Astrocyte of the cerebellum (primary cell): ENCODE results near the gene LIME1.

Source experiments
- DNase-seq: peaks from one replicate; pipeline ENCODE4 v3.0.0-alpha.2; 2011; ENCODE audit warnings: low read depth
- H3K4me3 ChIP-seq: 2 replicates; pipeline ENCODE4 v1.5.1; 2011; ENCODE audit warnings: mild to moderate bottlenecking, low read depth, low read length, moderate library complexity
- CTCF ChIP-seq: IDR thresholded peaks from 2 replicates; pipeline ENCODE4 v1.5.1; 2012; ENCODE audit warnings: low read length, low read depth, moderate library complexity, mild to moderate bottlenecking; ENCODE audit errors: missing control alignments
- in situ Hi-C: cut with HindIII; loops from 2 replicates; pipeline ENCODE4 v1.10.0; 2017; ENCODE audit warnings: low sequenced_read_pairs

LIME1 gene

GRCh38 chr20:63748934-63749270 lies 12.4 kb downstream of the LIME1 start:
- no peak overlapping the region for H3K4me3 ChIP-seq
- TF ChIP-seq CTCF, result no peak
- no peak for DNase-seq
- in situ Hi-C loops, result no loop called here

- no peak for DNase-seq
- in situ Hi-C loops, result no loop called here
- TF ChIP-seq CTCF, result no peak
- H3K4me3 ChIP-seq, result no peak overlapping the region
Measured at GRCh38 chr20:63749597-63750508, 13.4 kb downstream of the LIME1 start.

- H3K4me3 ChIP-seq, result no peak overlapping the region
- no peak for TF ChIP-seq CTCF
- in situ Hi-C loops, result no loop called here
- no peak for DNase-seq
Measured at GRCh38 chr20:63750807-63751470, 14.5 kb downstream of the LIME1 start.

- H3K4me3 ChIP-seq, result no peak overlapping the region
- no peak for DNase-seq
- in situ Hi-C loops, result no loop called here
- no peak for TF ChIP-seq CTCF
Measured at GRCh38 chr20:63751471-63752271, 15.2 kb downstream of the LIME1 start.

GRCh38 chr20:63752411-63753101 lies 16.1 kb downstream of the LIME1 start:
- no peak for DNase-seq
- H3K4me3 ChIP-seq, result no peak overlapping the region
- in situ Hi-C loops, result no loop called here
- TF ChIP-seq CTCF, result no peak

- TF ChIP-seq CTCF, result no peak
- H3K4me3 ChIP-seq, result no peak overlapping the region
- in situ Hi-C loops, result no loop called here
- DNase-seq, result no peak
Measured at GRCh38 chr20:63753381-63753780, 16.9 kb downstream of the LIME1 start.
